ENCODE measurements around the gene HNRNPCL1. TPM values are rescaled to one million over a fixed set of nuclear protein-coding genes. Genes with fewer than 3 reads are reported as not detected.

HNRNPCL1 gene
- polyA plus RNA-seq, 1 donor (not counting 4 experiments of a cell fraction or from before 2014, with no cell fraction given) = not detected

GRCh38 chr1:12799730-12800129 lies 48.8 kb downstream of the HNRNPCL1 start:
- H3K4me1 ChIP-seq (ENCODE audit: control insufficient read depth, extremely low read depth, insufficient read depth, low read length) = peaks cover 5% of the 10 kb centered on the region
- H3K36me3 ChIP-seq (ENCODE audit: control insufficient read depth in 2 of 2, extremely low read depth in 1 of 2, insufficient read depth in 2 of 2, low read length in 2 of 2) = no peaks in the 10 kb centered on the region
- no peak overlapping the region for H3K9ac ChIP-seq (ENCODE audit: control insufficient read depth, extremely low read depth, insufficient read depth, low read length)
- no peak for DNase-seq (ENCODE audit: low read depth, low spot score)
- TF ChIP-seq, protein P1, sequence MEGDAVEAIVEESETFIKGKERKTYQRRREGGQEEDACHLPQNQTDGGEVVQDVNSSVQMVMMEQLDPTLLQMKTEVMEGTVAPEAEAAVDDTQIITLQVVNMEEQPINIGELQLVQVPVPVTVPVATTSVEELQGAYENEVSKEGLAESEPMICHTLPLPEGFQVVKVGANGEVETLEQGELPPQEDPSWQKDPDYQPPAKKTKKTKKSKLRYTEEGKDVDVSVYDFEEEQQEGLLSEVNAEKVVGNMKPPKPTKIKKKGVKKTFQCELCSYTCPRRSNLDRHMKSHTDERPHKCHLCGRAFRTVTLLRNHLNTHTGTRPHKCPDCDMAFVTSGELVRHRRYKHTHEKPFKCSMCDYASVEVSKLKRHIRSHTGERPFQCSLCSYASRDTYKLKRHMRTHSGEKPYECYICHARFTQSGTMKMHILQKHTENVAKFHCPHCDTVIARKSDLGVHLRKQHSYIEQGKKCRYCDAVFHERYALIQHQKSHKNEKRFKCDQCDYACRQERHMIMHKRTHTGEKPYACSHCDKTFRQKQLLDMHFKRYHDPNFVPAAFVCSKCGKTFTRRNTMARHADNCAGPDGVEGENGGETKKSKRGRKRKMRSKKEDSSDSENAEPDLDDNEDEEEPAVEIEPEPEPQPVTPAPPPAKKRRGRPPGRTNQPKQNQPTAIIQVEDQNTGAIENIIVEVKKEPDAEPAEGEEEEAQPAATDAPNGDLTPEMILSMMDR (optimal IDR thresholded peaks at IDR 0.05 in 1 of 3, IDR thresholded peaks at IDR 0.05 in 1 of 3, conservative IDR thresholded peaks at IDR 0.05 in 1 of 3; ENCODE audit: extremely low read depth in 1 of 3, insufficient read depth in 2 of 3, low read length in 3 of 3) = no peak
- no peak for TF ChIP-seq EZH2 (IDR thresholded peaks at IDR 0.05; ENCODE audit: low read length)
- no peak overlapping the region for H3K4me3 ChIP-seq (ENCODE audit: control insufficient read depth in 2 of 3, extremely low read depth in 1 of 3, insufficient read depth in 2 of 3, low read depth in 1 of 3, low read length in 3 of 3)
- H3K9me3 ChIP-seq (ENCODE audit: control insufficient read depth, low read depth, low read length) = no peaks in the 10 kb centered on the region
- H3K4me2 ChIP-seq (ENCODE audit: control insufficient read depth, extremely low read depth, insufficient read depth, low read depth, low read length) = no peak overlapping the region
- no peaks in the 10 kb centered on the region for H3K27me3 ChIP-seq (ENCODE audit: control insufficient read depth, extremely low read depth, insufficient read depth, low read length)
- dilution Hi-C loops (cut with MboI; ENCODE audit: extremely low pct_ligation_motif_present, low sequenced_read_pairs) = no loop called here
- no peak overlapping the region for H2AFZ ChIP-seq (ENCODE audit: control insufficient read depth, low read length)
- H3K79me2 ChIP-seq (ENCODE audit: control insufficient read depth, insufficient read depth, low read length) = no peaks in the 10 kb centered on the region
- no peaks in the 10 kb centered on the region for H3K9me1 ChIP-seq (ENCODE audit: control insufficient read depth, extremely low read depth, insufficient read depth, low read length)
- FAIRE-seq = no peak
- H3K27ac ChIP-seq (ENCODE audit: control insufficient read depth, insufficient read depth, low read length) = no peak overlapping the region
- no peaks in the 10 kb centered on the region for H4K20me1 ChIP-seq (ENCODE audit: control insufficient read depth, extremely low read depth, insufficient read depth, low read length)

GRCh38 chr1:12798911-12799310 lies 49.6 kb downstream of the HNRNPCL1 start:
- Histone ChIP-seq H3K9me3 (ENCODE audit: control insufficient read depth, low read depth, low read length) (no peaks in the 10 kb centered on the region), H3K9me1 (ENCODE audit: control insufficient read depth, extremely low read depth, insufficient read depth, low read length) (no peaks in the 10 kb centered on the region), H3K4me2 (ENCODE audit: control insufficient read depth, extremely low read depth, insufficient read depth, low read depth, low read length) (no peak overlapping the region), H2AFZ (ENCODE audit: control insufficient read depth, low read length) (no peak overlapping the region), H3K36me3 (ENCODE audit: control insufficient read depth in 2 of 2, extremely low read depth in 1 of 2, insufficient read depth in 2 of 2, low read length in 2 of 2) (no peaks in the 10 kb centered on the region), H3K27ac (ENCODE audit: control insufficient read depth, insufficient read depth, low read length) (no peak overlapping the region), H3K4me3 (ENCODE audit: control insufficient read depth in 2 of 3, extremely low read depth in 1 of 3, insufficient read depth in 2 of 3, low read depth in 1 of 3, low read length in 3 of 3) (no peak overlapping the region), H3K4me1 (ENCODE audit: control insufficient read depth, extremely low read depth, insufficient read depth, low read length) (peaks cover 5% of the 10 kb centered on the region), H3K27me3 (ENCODE audit: control insufficient read depth, extremely low read depth, insufficient read depth, low read length) (no peaks in the 10 kb centered on the region), H4K20me1 (ENCODE audit: control insufficient read depth, extremely low read depth, insufficient read depth, low read length) (no peaks in the 10 kb centered on the region), H3K9ac (ENCODE audit: control insufficient read depth, extremely low read depth, insufficient read depth, low read length) (no peak overlapping the region), H3K79me2 (ENCODE audit: control insufficient read depth, insufficient read depth, low read length) (no peaks in the 10 kb centered on the region)
- DNase-seq (ENCODE audit: low read depth, low spot score) = no peak
- dilution Hi-C loops (cut with MboI; ENCODE audit: extremely low pct_ligation_motif_present, low sequenced_read_pairs) = no loop called here
- no peak for FAIRE-seq
- no peak for TF ChIP-seq EZH2 (IDR thresholded peaks at IDR 0.05; ENCODE audit: low read length)
- TF ChIP-seq, protein P1 (optimal IDR thresholded peaks at IDR 0.05 in 1 of 3, IDR thresholded peaks at IDR 0.05 in 1 of 3, conservative IDR thresholded peaks at IDR 0.05 in 1 of 3; ENCODE audit: extremely low read depth in 1 of 3, insufficient read depth in 2 of 3, low read length in 3 of 3) = no peak

Other genes starting within 250 kb of the HNRNPCL1 start
- 10.7 to 15.3 TPM (median 14.1 TPM) in 3 replicates for gene DHRS3, start 230.5 kb downstream of the HNRNPCL1 start, polyA plus RNA-seq
- gene AADACL4, start 204.6 kb downstream of the HNRNPCL1 start, polyA plus RNA-seq = not detected in 3 replicates
- gene AADACL3, start 132.6 kb downstream of the HNRNPCL1 start, polyA plus RNA-seq = 0.03 TPM in 1 of 3 replicates, not detected in the others
- gene CFAP107, start 102.5 kb downstream of the HNRNPCL1 start, polyA plus RNA-seq = not detected in 3 replicates
- not detected in 3 replicates for gene PRAMEF12, start 75.0 kb downstream of the HNRNPCL1 start, polyA plus RNA-seq
- not detected in 3 replicates for gene PRAMEF1, start 57.3 kb downstream of the HNRNPCL1 start, polyA plus RNA-seq
- gene PRAMEF11, start 17.3 kb downstream of the HNRNPCL1 start, polyA plus RNA-seq = not detected in 3 replicates
- gene PRAMEF2, start 8.4 kb upstream of the HNRNPCL1 start, polyA plus RNA-seq = not detected in 3 replicates
- gene PRAMEF4, start 37.5 kb upstream of the HNRNPCL1 start, polyA plus RNA-seq = not detected in 3 replicates
- gene PRAMEF10, start 49.5 kb upstream of the HNRNPCL1 start, polyA plus RNA-seq = not detected in 3 replicates
- gene PRAMEF7, start 67.9 kb upstream of the HNRNPCL1 start, polyA plus RNA-seq = not detected in 3 replicates
- not detected in 3 replicates for gene PRAMEF6, start 98.9 kb upstream of the HNRNPCL1 start, polyA plus RNA-seq
- gene PRAMEF27, start 207.9 kb upstream of the HNRNPCL1 start, polyA plus RNA-seq = not detected in 3 replicates
- not detected in 3 replicates for gene HNRNPCL3, start 212.0 kb upstream of the HNRNPCL1 start, polyA plus RNA-seq
- gene PRAMEF25, start 222.1 kb upstream of the HNRNPCL1 start, polyA plus RNA-seq = not detected in 3 replicates